IMR-90 (cell line): ENCODE data around the gene CNTRL. TPM values are rescaled to one million over a fixed set of nuclear protein-coding genes. Genes with fewer than 3 reads are reported as not detected.

ENCODE experiments used
- ATAC-seq: fragments of 200-7000 bp; cut with Tn5 transposase; 2 replicates; pipeline ENCODE4 v1.9.1; 2020; ENCODE audit warnings: low read depth, mild to moderate bottlenecking, moderate library complexity
- BruUV-seq: library from RNA; stranded (reverse); fragments of 400-500 nt; replicated peaks from 2 replicates; lab custom pipeline; 2021; lab: Mats Ljungman, UMichigan
- CTCF ChIA-PET: fragments of 300-600 bp; formaldehyde crosslinking; extraction: SDS; loops from one replicate; lab custom pipeline; 2021; ENCODE audit warnings: antibody characterized with exemption; lab: Yijun Ruan, JAX
- POLR2A ChIA-PET: fragments of 300-600 bp; sonication (Branson Sonifier 250); formaldehyde crosslinking; loops from one replicate; lab custom pipeline; 2022; ENCODE audit warnings: antibody characterized with exemption; ENCODE audit not compliant: unreplicated experiment; lab: Charles Lee
- DNase-seq: peaks from one replicate; pipeline ENCODE4 v3.0.0; 2013
- H2AFZ ChIP-seq: replicated peaks from 2 replicates; pipeline ENCODE3; 2013; ENCODE audit warnings: low read length, mild to moderate bottlenecking; ENCODE audit not compliant: poor library complexity
- H2AK5ac ChIP-seq: 2 replicates; pipeline ENCODE4 v1.6.1; 2013; ENCODE audit warnings: low read depth, low read length, inconsistent platforms
- H2AK9ac ChIP-seq: replicated peaks from 2 replicates; pipeline ENCODE3; 2013; ENCODE audit warnings: mild to moderate bottlenecking, low read depth, low read length, moderate library complexity; ENCODE audit not compliant: poor library complexity
- H2BK120ac ChIP-seq: 2 replicates; pipeline ENCODE4 v1.6.1; 2013; ENCODE audit warnings: low read depth, low read length, inconsistent platforms
- H2BK15ac ChIP-seq: 3 replicates; pipeline ENCODE4 v1.6.1; 2013; ENCODE audit warnings: low read depth, low read length, inconsistent platforms
- H2BK20ac ChIP-seq: 2 replicates; pipeline ENCODE4 v1.6.1; 2013; ENCODE audit warnings: low read depth, mild to moderate bottlenecking, inconsistent platforms, low read length, moderate library complexity
- H2BK5ac ChIP-seq: 2 replicates; pipeline ENCODE4 v1.6.1; 2013; ENCODE audit warnings: mild to moderate bottlenecking, low read depth, low read length, inconsistent platforms; ENCODE audit not compliant: poor library complexity, severe bottlenecking
- H3K14ac ChIP-seq: replicated peaks from 2 replicates; pipeline ENCODE4 v1.6.1; 2013; ENCODE audit warnings: low read depth, low read length, inconsistent platforms
- H3K18ac ChIP-seq: 2 replicates; pipeline ENCODE4 v1.6.1; 2013; ENCODE audit warnings: low read depth, low read length, control low read depth
- H3K23ac ChIP-seq: 2 replicates; pipeline ENCODE4 v1.6.1; 2013; ENCODE audit warnings: low read depth, low read length, inconsistent platforms
- H3K27ac ChIP-seq: 2 replicates; pipeline ENCODE4 v1.5.1; 2013; ENCODE audit warnings: mild to moderate bottlenecking, control low read depth, low read length; ENCODE audit not compliant: insufficient read depth
- H3K27me3 ChIP-seq: 2 replicates; pipeline ENCODE4 v1.6.1; 2013; ENCODE audit warnings: low read length; ENCODE audit not compliant: control insufficient read depth, insufficient read depth
- H3K36me3 ChIP-seq: 2 replicates; pipeline ENCODE4 v1.6.1; 2013; ENCODE audit warnings: low read length, mixed read lengths; ENCODE audit not compliant: control insufficient read depth, insufficient read depth
- H3K4ac ChIP-seq: 2 replicates; pipeline ENCODE4 v1.6.1; 2013; ENCODE audit warnings: low read depth, low read length, inconsistent platforms
- H3K4me1 ChIP-seq: 2 replicates; pipeline ENCODE4 v1.6.1; 2013; ENCODE audit warnings: low read length, mixed read lengths; ENCODE audit not compliant: control insufficient read depth, insufficient read depth
- H3K4me2 ChIP-seq: 2 replicates; pipeline ENCODE4 v1.6.1; 2013; ENCODE audit warnings: low read depth, mild to moderate bottlenecking, control low read depth, low read length, moderate library complexity
- H3K4me3 ChIP-seq: 2 replicates; pipeline ENCODE4 v1.5.1; 2013; ENCODE audit warnings: low read depth, mild to moderate bottlenecking, control low read depth, low read length, moderate library complexity; ENCODE audit not compliant: insufficient read depth
- H3K56ac ChIP-seq: 2 replicates; pipeline ENCODE4 v1.6.1; 2013; ENCODE audit warnings: low read length, inconsistent platforms; ENCODE audit not compliant: insufficient read depth; ENCODE audit errors: extremely low read depth
- H3K79me1 ChIP-seq, 2 experiments: 2 replicates each; pipeline ENCODE4 v1.6.1; 2013; ENCODE audit warnings: low read length in 2 of 2, inconsistent platforms in 1 of 2, low read depth in 1 of 2
- H3K9ac ChIP-seq: 2 replicates; pipeline ENCODE4 v1.6.1; 2013; ENCODE audit warnings: low read depth, low read length, control low read depth
- H3K9me1 ChIP-seq: 2 replicates; pipeline ENCODE4 v1.6.1; 2013; ENCODE audit warnings: low read length, inconsistent platforms; ENCODE audit not compliant: insufficient read depth
- H3K9me3 ChIP-seq: 2 replicates; pipeline ENCODE4 v1.6.1; 2013; ENCODE audit warnings: low read length; ENCODE audit not compliant: control insufficient read depth, insufficient read depth
- H4K20me1 ChIP-seq: 2 replicates; pipeline ENCODE4 v1.6.1; 2013; ENCODE audit warnings: low read length, inconsistent platforms; ENCODE audit not compliant: insufficient read depth
- H4K5ac ChIP-seq: 2 replicates; pipeline ENCODE4 v1.6.1; 2013; ENCODE audit warnings: mild to moderate bottlenecking, low read depth, low read length, control low read depth
- H4K8ac ChIP-seq, 2 experiments: 2 replicates each; pipeline ENCODE4 v1.6.1; 2013; ENCODE audit warnings: low read depth in 2 of 2, low read length in 2 of 2, control low read depth in 1 of 2, inconsistent platforms in 1 of 2
- H4K91ac ChIP-seq: 2 replicates; pipeline ENCODE4 v1.6.1; 2013; ENCODE audit warnings: low read depth, low read length, inconsistent platforms; ENCODE audit not compliant: insufficient read depth
- BHLHE40 ChIP-seq: fragments of 150-350 bp; IDR thresholded peaks from 2 replicates; pipeline ENCODE4 v1.6.1; 2016; ENCODE audit warnings: mild to moderate bottlenecking, low read depth, low read length
- CEBPB ChIP-seq: IDR thresholded peaks from 2 replicates; pipeline ENCODE4 v1.6.1; 2012; ENCODE audit warnings: low read depth, low read length, improper control_type of control experiment
- CHD1 ChIP-seq: IDR thresholded peaks from 2 replicates; pipeline ENCODE4 v1.6.1; 2012; ENCODE audit warnings: low read depth, low read length, improper control_type of control experiment
- FOS ChIP-seq: fragments of 150-350 bp; IDR thresholded peaks from 2 replicates; pipeline ENCODE4 v1.6.1; 2016; ENCODE audit warnings: low read depth, low read length
- MAFK ChIP-seq: IDR thresholded peaks from 2 replicates; pipeline ENCODE4 v1.6.1; 2012; ENCODE audit warnings: low read depth, low read length, improper control_type of control experiment
- MAZ ChIP-seq: IDR thresholded peaks from 2 replicates; pipeline ENCODE4 v1.6.1; 2012; ENCODE audit warnings: low read depth, mild to moderate bottlenecking, low read length, improper control_type of control experiment, moderate library complexity, borderline replicate concordance
- MXI1 ChIP-seq: IDR thresholded peaks from 2 replicates; pipeline ENCODE4 v1.6.1; 2012; ENCODE audit warnings: low read depth, mild to moderate bottlenecking, low read length, moderate library complexity, borderline replicate concordance
- NFE2L2 ChIP-seq: fragments of 150-350 bp; IDR thresholded peaks from 2 replicates; pipeline ENCODE4 v1.6.1; 2016; ENCODE audit warnings: low read depth, mild to moderate bottlenecking, low read length
- POLR2A ChIP-seq: IDR thresholded peaks from 2 replicates; pipeline ENCODE4 v1.6.1; 2012; ENCODE audit warnings: mild to moderate bottlenecking, low read depth, low read length
- RAD21 ChIP-seq: IDR thresholded peaks from 2 replicates; pipeline ENCODE4 v1.6.1; 2012; ENCODE audit warnings: low read length, improper control_type of control experiment
- RCOR1 ChIP-seq: IDR thresholded peaks from 2 replicates; pipeline ENCODE4 v1.6.1; 2012; ENCODE audit warnings: mild to moderate bottlenecking, low read length, improper control_type of control experiment; ENCODE audit not compliant: insufficient replicate concordance
- RFX5 ChIP-seq: IDR thresholded peaks from 2 replicates; pipeline ENCODE4 v1.8.0; 2012; ENCODE audit warnings: low read depth, mild to moderate bottlenecking, low read length, moderate library complexity
- SMC3 ChIP-seq: fragments of 150-350 bp; IDR thresholded peaks from 2 replicates; pipeline ENCODE4 v1.6.1; 2016; ENCODE audit warnings: low read depth, mild to moderate bottlenecking, antibody characterized with exemption, low read length, moderate library complexity
- WGBS, 2 experiments: methylation state at CpG; one replicate each; pipeline versions ENCODE4 v1.1.5 to v1.1.7; 2013; ENCODE audit warnings: missing lambda C conversion rate in 2 of 2; ENCODE audit not compliant: insufficient read length in 1 of 2; ENCODE audit errors: extremely low coverage in 2 of 2; 5-methylcytosine and 5-hydroxymethylcytosine counted together
- dilution Hi-C: fragments of 300-500 bp; cut with HindIII; formaldehyde crosslinking; loops from one replicate; pipeline ENCODE4 v1.14.3; 2018; ENCODE audit warnings: low sequenced_read_pairs; ENCODE audit not compliant: unreplicated experiment
- in situ Hi-C: fragments of 300-500 bp; cut with MboI; formaldehyde crosslinking; loops from 3 replicates; pipeline ENCODE4 v1.14.3; 2019; ENCODE audit warnings: low sequenced_read_pairs, inconsistent platforms, mixed read lengths
- intact Hi-C: fragments of 100-400 bp; cut with micrococcal nuclease; formaldehyde crosslinking; loops from 2 replicates; pipeline ENCODE4 v1.10.0; 2022
- polyA plus RNA-seq, 3 experiments: library from polyadenylated mRNA; depleted of rRNA; stranded (reverse); fragments of >200 nt; gene quantifications; 2 replicates each; pipeline ENCODE4 v1.2.3, GENCODE V29; 2012; ENCODE audit warnings: low replicate concordance in 1 of 3
- total RNA-seq: library from RNA; depleted of rRNA; stranded (reverse); fragments of >200 nt; gene quantifications from 2 replicates; pipeline ENCODE4 v1.2.3, GENCODE V29; 2012
- TF ChIP-seq, protein P1 (sequence below): conservative IDR thresholded peaks from 2 replicates; pipeline ENCODE4 v1.5.1; 2012; ENCODE audit warnings: mild to moderate bottlenecking, low read depth, low read length, improper control_type of control experiment
- TF ChIP-seq, protein P2 (sequence below): fragments of 150-350 bp; IDR thresholded peaks from 2 replicates; pipeline ENCODE4 v1.6.1; 2017; ENCODE audit warnings: mild to moderate bottlenecking, antibody characterized with exemption, low read length, low read depth
- TF ChIP-seq, protein P3 (sequence below): fragments of 150-350 bp; IDR thresholded peaks from 2 replicates; pipeline ENCODE4 v1.6.1; 2016; ENCODE audit warnings: low read depth, mild to moderate bottlenecking, low read length, moderate library complexity, borderline replicate concordance

CNTRL gene
- total and polyA plus RNA-seq, 2 of the 4 experiments (the other 2 are of a cell fraction) = 4.5 to 7.3 TPM

DNA sequence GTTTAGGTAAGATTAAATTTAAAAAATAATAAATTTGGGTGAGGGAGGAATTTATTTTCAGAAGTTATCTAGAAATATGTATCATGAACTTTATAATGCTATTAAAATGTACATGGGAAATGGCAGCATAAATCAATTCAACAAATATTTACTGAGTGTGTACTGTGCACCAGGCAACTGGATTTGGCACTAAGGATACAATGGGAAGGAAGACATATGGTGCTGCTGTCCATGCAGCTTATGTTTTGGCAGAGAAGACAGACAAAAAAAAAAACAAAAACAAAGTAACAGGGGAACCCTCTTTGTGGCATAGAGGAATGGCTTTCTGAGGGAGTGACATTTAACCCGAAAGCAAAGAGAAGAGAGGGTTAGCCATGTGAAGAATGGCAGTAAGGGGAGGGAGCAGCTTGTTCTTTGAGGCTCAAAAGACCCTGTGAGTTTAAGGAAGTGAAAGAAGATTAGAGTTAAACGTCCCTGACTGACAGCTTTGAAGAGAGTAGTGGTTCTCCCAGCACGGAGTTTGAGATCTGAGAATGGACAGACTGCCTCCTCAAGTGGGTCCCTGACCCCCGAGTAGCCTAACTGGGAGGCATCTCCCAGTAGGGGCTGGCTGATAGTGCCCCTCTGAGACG is 23.9 kb downstream of the CNTRL start:
- no peak overlapping the region for H2AK5ac ChIP-seq
- no peak overlapping the region for H2BK20ac ChIP-seq
- H3K4ac ChIP-seq = no peak overlapping the region
- in situ Hi-C loops = no loop called here
- H3K79me1 ChIP-seq = no peaks in the 10 kb centered on the region
- H3K23ac ChIP-seq = no peak overlapping the region
- no peak overlapping the region for H4K91ac ChIP-seq
- ATAC-seq = no peak
- ChIA-PET CTCF (no interaction called here), POLR2A (no interaction called here)
- WGBS, 2 experiments = 80% methylated on average over 1 of the region's 5 CpGs; no CpG with 5 or more reads in 1 of the 2 experiments
- no peak overlapping the region for H2BK120ac ChIP-seq
- H2BK15ac ChIP-seq = no peak overlapping the region
- no peak overlapping the region for H2BK5ac ChIP-seq
- TF ChIP-seq SMC3 = no peak
- TF ChIP-seq POLR2A = no peak
- TF ChIP-seq, protein P1, sequence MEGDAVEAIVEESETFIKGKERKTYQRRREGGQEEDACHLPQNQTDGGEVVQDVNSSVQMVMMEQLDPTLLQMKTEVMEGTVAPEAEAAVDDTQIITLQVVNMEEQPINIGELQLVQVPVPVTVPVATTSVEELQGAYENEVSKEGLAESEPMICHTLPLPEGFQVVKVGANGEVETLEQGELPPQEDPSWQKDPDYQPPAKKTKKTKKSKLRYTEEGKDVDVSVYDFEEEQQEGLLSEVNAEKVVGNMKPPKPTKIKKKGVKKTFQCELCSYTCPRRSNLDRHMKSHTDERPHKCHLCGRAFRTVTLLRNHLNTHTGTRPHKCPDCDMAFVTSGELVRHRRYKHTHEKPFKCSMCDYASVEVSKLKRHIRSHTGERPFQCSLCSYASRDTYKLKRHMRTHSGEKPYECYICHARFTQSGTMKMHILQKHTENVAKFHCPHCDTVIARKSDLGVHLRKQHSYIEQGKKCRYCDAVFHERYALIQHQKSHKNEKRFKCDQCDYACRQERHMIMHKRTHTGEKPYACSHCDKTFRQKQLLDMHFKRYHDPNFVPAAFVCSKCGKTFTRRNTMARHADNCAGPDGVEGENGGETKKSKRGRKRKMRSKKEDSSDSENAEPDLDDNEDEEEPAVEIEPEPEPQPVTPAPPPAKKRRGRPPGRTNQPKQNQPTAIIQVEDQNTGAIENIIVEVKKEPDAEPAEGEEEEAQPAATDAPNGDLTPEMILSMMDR = no peak
- no peak for TF ChIP-seq MXI1
- TF ChIP-seq MAFK = no peak
- TF ChIP-seq NFE2L2 = no peak
- TF ChIP-seq RAD21 = no peak
- no peak for TF ChIP-seq MAZ
- TF ChIP-seq CHD1 = no peak
- TF ChIP-seq RFX5 = no peak
- TF ChIP-seq, protein P2, sequence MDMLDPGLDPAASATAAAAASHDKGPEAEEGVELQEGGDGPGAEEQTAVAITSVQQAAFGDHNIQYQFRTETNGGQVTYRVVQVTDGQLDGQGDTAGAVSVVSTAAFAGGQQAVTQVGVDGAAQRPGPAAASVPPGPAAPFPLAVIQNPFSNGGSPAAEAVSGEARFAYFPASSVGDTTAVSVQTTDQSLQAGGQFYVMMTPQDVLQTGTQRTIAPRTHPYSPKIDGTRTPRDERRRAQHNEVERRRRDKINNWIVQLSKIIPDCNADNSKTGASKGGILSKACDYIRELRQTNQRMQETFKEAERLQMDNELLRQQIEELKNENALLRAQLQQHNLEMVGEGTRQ = no peak
- TF ChIP-seq, protein P3, sequence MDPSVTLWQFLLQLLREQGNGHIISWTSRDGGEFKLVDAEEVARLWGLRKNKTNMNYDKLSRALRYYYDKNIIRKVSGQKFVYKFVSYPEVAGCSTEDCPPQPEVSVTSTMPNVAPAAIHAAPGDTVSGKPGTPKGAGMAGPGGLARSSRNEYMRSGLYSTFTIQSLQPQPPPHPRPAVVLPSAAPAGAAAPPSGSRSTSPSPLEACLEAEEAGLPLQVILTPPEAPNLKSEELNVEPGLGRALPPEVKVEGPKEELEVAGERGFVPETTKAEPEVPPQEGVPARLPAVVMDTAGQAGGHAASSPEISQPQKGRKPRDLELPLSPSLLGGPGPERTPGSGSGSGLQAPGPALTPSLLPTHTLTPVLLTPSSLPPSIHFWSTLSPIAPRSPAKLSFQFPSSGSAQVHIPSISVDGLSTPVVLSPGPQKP = no peak
- no peak for TF ChIP-seq RCOR1
- TF ChIP-seq BHLHE40 = no peak
- TF ChIP-seq FOS = no peak
- TF ChIP-seq CEBPB = no peak
- no peak overlapping the region for H3K18ac ChIP-seq
- no peaks in the 10 kb centered on the region for H4K20me1 ChIP-seq
- intact Hi-C loops = no loop called here
- no peak overlapping the region for H3K9ac ChIP-seq
- no peak overlapping the region for H3K4me3 ChIP-seq
- no peak overlapping the region for H3K27ac ChIP-seq
- no peak overlapping the region for H3K56ac ChIP-seq
- no TSS peak for BruUV-seq
- H2AK9ac ChIP-seq = no peak overlapping the region
- no peak for DNase-seq
- no peak overlapping the region for H3K4me2 ChIP-seq
- H3K14ac ChIP-seq = no peak overlapping the region
- no peak overlapping the region for H4K5ac ChIP-seq
- no peaks in the 10 kb centered on the region for H3K9me1 ChIP-seq
- no peaks in the 10 kb centered on the region for H3K27me3 ChIP-seq
- H3K36me3 ChIP-seq = no peaks in the 10 kb centered on the region
- H3K9me3 ChIP-seq = no peaks in the 10 kb centered on the region
- H2AFZ ChIP-seq = no peak overlapping the region
- dilution Hi-C loops = no loop called here
- H3K4me1 ChIP-seq = no peaks in the 10 kb centered on the region
- no peak overlapping the region for H4K8ac ChIP-seq
